ENCODE data around the gene OR4A5.
"Not testable (repeated sequence)": the region's sequence is repeated elsewhere in the genome, so short reads cannot be mapped to it uniquely, and the experiment has no call there.

The OR4A5 gene

GRCh38 chr11:54706532-54706931, at the start of gene OR4A5:
Gene OR4A5, plus strand, starts transcription at chr11:54706832. Its CDS starts 53 bp downstream, at chr11:54706885.
- DNase-seq (ENCODE audit: low spot score): not testable (repeated sequence)

- not testable (repeated sequence) for DNase-seq (ENCODE audit: low spot score)
Measured at GRCh38 chr11:54720094-54720493, 13.5 kb downstream of the OR4A5 start.
